CD4-positive, alpha-beta T cell (primary cell): ENCODE measurements around the gene NUP188. TPM values are rescaled to one million over a fixed set of nuclear protein-coding genes. Genes with fewer than 3 reads are reported as not detected.

ENCODE experiments used
- ATAC-seq: fragments of 200-7000 bp; cut with Tn5 transposase; one replicate; pipeline ENCODE4 v1.10.0; 2022; ENCODE audit warnings: mild to moderate bottlenecking; ENCODE audit not compliant: poor library complexity
- CTCF ChIA-PET: fragments of 350-600 bp; sonication (Branson Sonifier 250); formaldehyde crosslinking; loops from one replicate; lab custom pipeline; 2021; ENCODE audit warnings: antibody characterized with exemption, inconsistent platforms; lab: Charles Lee
- POLR2A ChIA-PET: fragments of 350-600 bp; sonication (Branson Sonifier 250); formaldehyde crosslinking; loops from one replicate; lab custom pipeline; 2021; ENCODE audit warnings: antibody characterized with exemption, inconsistent platforms; lab: Charles Lee
- DNase-seq, 14 experiments: peaks; one replicate each; pipeline ENCODE4 v3.0.0-alpha.2; 2013 to 2020; ENCODE audit warnings: mixed read lengths in 2 of 14
- H3K27ac ChIP-seq, 2 donors: one replicate each; pipeline versions ENCODE4 v1.5.1 to v1.7.0; 2013; ENCODE audit warnings: low read length in 2 of 2, low read depth in 1 of 2, mild to moderate bottlenecking in 1 of 2
- H3K27me3 ChIP-seq, 2 experiments: 1 replicate in 1 of 2; 2 replicates in 1 of 2; pipeline versions ENCODE4 v1.6.1 to v1.7.0; 2013; ENCODE audit warnings: low read length in 2 of 2, control low read depth in 1 of 2, mild to moderate bottlenecking in 1 of 2, moderate library complexity in 1 of 2; ENCODE audit not compliant: insufficient read depth in 2 of 2, control insufficient read depth in 1 of 2
- H3K36me3 ChIP-seq: one replicate; pipeline ENCODE4 v1.6.1; 2013; ENCODE audit warnings: low read length, control low read depth; ENCODE audit not compliant: insufficient read depth
- H3K4me1 ChIP-seq: one replicate; pipeline ENCODE4 v1.6.1; 2013; ENCODE audit warnings: low read length, control low read depth; ENCODE audit not compliant: insufficient read depth
- H3K4me3 ChIP-seq: one replicate; pipeline ENCODE4 v1.5.1; 2013; ENCODE audit warnings: mild to moderate bottlenecking, low read length, moderate library complexity
- H3K9me3 ChIP-seq, 2 experiments: 1 replicate in 1 of 2; 2 replicates in 1 of 2; pipeline versions ENCODE4 v1.6.1 to v1.7.0; 2013; ENCODE audit warnings: low read length in 2 of 2, mild to moderate bottlenecking in 2 of 2, control low read depth in 1 of 2, moderate library complexity in 1 of 2; ENCODE audit not compliant: control insufficient read depth in 1 of 2, insufficient read depth in 1 of 2
- H3K27ac Mint-ChIP-seq: one replicate; pipeline ENCODE4 v1.8.0; 2020; ENCODE audit warnings: mixed read lengths
- H3K27me3 Mint-ChIP-seq: one replicate; pipeline ENCODE4 v1.8.0; 2021; ENCODE audit warnings: mixed read lengths
- H3K36me3 Mint-ChIP-seq: one replicate; pipeline ENCODE4 v1.8.0; 2021; ENCODE audit warnings: low read depth, mixed read lengths
- H3K4me1 Mint-ChIP-seq: one replicate; pipeline ENCODE4 v1.8.0; 2021; ENCODE audit warnings: low read depth, mixed read lengths
- H3K4me3 Mint-ChIP-seq: one replicate; pipeline ENCODE4 v1.8.0; 2020; ENCODE audit warnings: mild to moderate bottlenecking, mixed read lengths
- H3K9me3 Mint-ChIP-seq: one replicate; pipeline ENCODE4 v1.8.0; 2020; ENCODE audit warnings: mixed read lengths
- intact Hi-C, 2 experiments: fragments of 100-400 bp; cut with DNase I in 1 of 2; cut with micrococcal nuclease in 1 of 2; formaldehyde crosslinking; loops; one replicate each; pipeline versions ENCODE4 v1.15.1 to v1.9.0; 2023 to 2025; cut with DNase I, micrococcal nuclease
- total RNA-seq, 174 experiments: library from RNA in 2 of 174; stranded (reverse) in 2 of 174; gene quantifications; one replicate each; pipeline ENCODE4 v1.2.3 and lab custom pipeline; 2021 to 2026
- TF ChIP-seq, protein P1 (sequence below): fragments of 200-600 bp; IDR thresholded peaks from one replicate; pipeline ENCODE4 v1.8.0; 2022; ENCODE audit warnings: antibody characterized with exemption, mild to moderate bottlenecking

Gene NUP188
- total RNA-seq, 2 experiments from 2014 or later, result 43.0 to 43.9 TPM

DNA sequence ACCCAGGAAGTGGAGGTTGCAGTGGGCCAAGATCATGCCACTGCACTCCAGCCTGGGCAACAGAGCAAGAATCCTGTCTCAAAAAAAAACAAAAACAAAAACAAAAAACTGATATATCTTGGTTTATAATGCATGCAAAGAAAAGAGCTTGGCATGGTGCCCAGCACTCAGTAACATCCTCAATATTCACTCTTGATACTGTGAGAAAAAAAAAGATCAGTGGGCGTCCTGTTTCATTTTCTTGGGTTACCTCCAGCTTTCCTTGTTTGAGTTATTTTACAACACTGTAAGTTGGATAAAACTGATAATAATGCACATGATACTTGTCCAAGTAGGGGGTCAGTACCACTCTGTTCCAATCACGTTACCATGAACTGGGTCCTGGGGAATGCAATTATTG is 18.9 kb upstream of the NUP188 start:
- POLR2A ChIA-PET, result interaction anchor here (0.6 to 1.9 kb wide), 3 partner anchors 65 to 1853 kb away, joined by 3 to 5 read pairs (median 3); partner anchors contain the start of gene SPOUT1

DNA sequence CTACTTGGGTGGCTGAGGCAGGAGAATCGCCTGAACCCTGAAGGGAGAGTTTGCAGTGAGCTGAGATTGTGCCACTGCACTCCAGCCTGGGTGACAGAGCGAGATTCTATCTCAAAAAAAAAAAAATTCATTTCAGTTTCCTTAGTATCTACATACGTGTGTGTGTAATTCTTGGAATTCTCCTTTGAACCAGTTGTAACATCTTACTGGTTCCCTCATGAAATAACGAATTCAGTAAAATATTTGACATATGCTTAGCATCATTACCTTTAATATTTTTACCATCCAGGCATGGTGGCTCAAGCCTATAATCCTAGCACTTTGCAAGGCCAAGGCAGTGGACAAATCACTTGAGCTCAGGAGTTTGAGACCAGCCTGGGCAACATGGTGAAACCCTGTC is 17.9 kb upstream of the NUP188 start:
- intact Hi-C loops, result loop anchor here (5.0 kb wide), 1 partner anchor 47 kb away; the partner anchor contains the start of genes KYAT1 (in 2 of the 2) and LRRC8A (in 2 of the 2)

More for the DNA sequence above, 18.9 kb upstream of the NUP188 start:
- no peaks in the 10 kb centered on the region for H3K36me3 ChIP-seq
- TF ChIP-seq, protein P1, sequence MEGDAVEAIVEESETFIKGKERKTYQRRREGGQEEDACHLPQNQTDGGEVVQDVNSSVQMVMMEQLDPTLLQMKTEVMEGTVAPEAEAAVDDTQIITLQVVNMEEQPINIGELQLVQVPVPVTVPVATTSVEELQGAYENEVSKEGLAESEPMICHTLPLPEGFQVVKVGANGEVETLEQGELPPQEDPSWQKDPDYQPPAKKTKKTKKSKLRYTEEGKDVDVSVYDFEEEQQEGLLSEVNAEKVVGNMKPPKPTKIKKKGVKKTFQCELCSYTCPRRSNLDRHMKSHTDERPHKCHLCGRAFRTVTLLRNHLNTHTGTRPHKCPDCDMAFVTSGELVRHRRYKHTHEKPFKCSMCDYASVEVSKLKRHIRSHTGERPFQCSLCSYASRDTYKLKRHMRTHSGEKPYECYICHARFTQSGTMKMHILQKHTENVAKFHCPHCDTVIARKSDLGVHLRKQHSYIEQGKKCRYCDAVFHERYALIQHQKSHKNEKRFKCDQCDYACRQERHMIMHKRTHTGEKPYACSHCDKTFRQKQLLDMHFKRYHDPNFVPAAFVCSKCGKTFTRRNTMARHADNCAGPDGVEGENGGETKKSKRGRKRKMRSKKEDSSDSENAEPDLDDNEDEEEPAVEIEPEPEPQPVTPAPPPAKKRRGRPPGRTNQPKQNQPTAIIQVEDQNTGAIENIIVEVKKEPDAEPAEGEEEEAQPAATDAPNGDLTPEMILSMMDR, result no peak
- CTCF ChIA-PET, result interaction anchor here (0.7 to 3.8 kb wide), 6 partner anchors 19 to 77 kb away, joined by 3 to 29 read pairs (median 4); partner anchors contain the start of genes DOLK and NUP188
- no peaks in the 10 kb centered on the region for H3K27me3 Mint-ChIP-seq
- H3K4me3 Mint-ChIP-seq, result no peak overlapping the region
- peaks cover 19% of the 10 kb centered on the region for H3K4me1 Mint-ChIP-seq
- intact Hi-C loops, result loop anchor here (1.0 to 5.0 kb wide), 4 partner anchors 46 to 280 kb away; partner anchors contain the start of genes KYAT1 (in 2 of the 2) and LRRC8A (in 2 of the 2)
- peaks cover 16% of the 10 kb centered on the region for H3K4me1 ChIP-seq
- DNase-seq (no peak), ATAC-seq (no peak)
- no peak overlapping the region for H3K4me3 ChIP-seq
- H3K27ac ChIP-seq, result no peak overlapping the region
- no peaks in the 10 kb centered on the region for H3K27me3 ChIP-seq
- no peak overlapping the region for H3K27ac Mint-ChIP-seq
- H3K36me3 Mint-ChIP-seq, result no peaks in the 10 kb centered on the region
- H3K9me3 ChIP-seq, result no peaks in the 10 kb centered on the region
- no peaks in the 10 kb centered on the region for H3K9me3 Mint-ChIP-seq

DNA sequence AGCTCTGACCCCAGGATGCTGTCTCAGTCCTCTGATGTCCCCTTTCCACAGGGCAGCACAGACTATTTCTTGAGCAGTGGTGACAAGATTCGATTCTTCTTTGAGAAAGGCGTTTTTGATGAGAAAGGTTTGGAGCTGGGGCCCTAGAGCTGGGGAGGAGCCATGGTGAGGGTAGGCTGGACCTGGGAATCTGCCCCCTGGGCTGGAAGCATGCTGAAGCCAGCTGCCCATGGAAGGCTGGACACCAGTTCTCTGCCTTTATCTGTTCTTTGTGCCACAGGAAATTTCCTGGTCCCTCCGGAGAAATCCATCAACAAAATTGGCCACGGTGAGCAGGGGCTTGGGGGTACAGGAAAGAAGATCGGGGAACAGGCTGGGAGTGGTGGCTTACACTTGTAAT is 13.8 kb upstream of the NUP188 start:
- Mint-ChIP-seq H3K27ac (no peak overlapping the region), H3K27me3 (no peaks in the 10 kb centered on the region), H3K4me1 (no peaks in the 10 kb centered on the region), H3K4me3 (no peak overlapping the region), H3K9me3 (no peaks in the 10 kb centered on the region), H3K36me3 (no peaks in the 10 kb centered on the region)
- ChIA-PET POLR2A (no interaction called here), CTCF (no interaction called here)
- Histone ChIP-seq H3K36me3 (no peaks in the 10 kb centered on the region), H3K27me3 (no peaks in the 10 kb centered on the region), H3K4me3 (no peak overlapping the region), H3K9me3 (no peaks in the 10 kb centered on the region), H3K27ac (no peak overlapping the region), H3K4me1 (no peaks in the 10 kb centered on the region)
- intact Hi-C loops, result no loop called here
- ATAC-seq (no peak), DNase-seq (no peak)
- TF ChIP-seq, protein P1, result no peak

More for the DNA sequence above, 17.9 kb upstream of the NUP188 start:
- POLR2A ChIA-PET, result interaction anchor here (0.6 kb wide), 1 partner anchor 1216 kb away, joined by 3 read pairs; no protein-coding TSS in a partner anchor
- Histone ChIP-seq H3K27me3 (no peaks in the 10 kb centered on the region), H3K9me3 (no peaks in the 10 kb centered on the region), H3K4me3 (no peak overlapping the region), H3K4me1 (peaks cover 16% of the 10 kb centered on the region), H3K27ac (no peak overlapping the region), H3K36me3 (no peaks in the 10 kb centered on the region)
- CTCF ChIA-PET, result interaction anchor here (3.8 kb wide), 1 partner anchor 66 kb away, joined by 29 read pairs; no protein-coding TSS in a partner anchor
- TF ChIP-seq, protein P1, result no peak
- Mint-ChIP-seq H3K4me1 (peaks cover 19% of the 10 kb centered on the region), H3K4me3 (no peak overlapping the region), H3K36me3 (no peaks in the 10 kb centered on the region), H3K9me3 (no peaks in the 10 kb centered on the region), H3K27ac (no peak overlapping the region), H3K27me3 (no peaks in the 10 kb centered on the region)
- DNase-seq (no peak), ATAC-seq (no peak)
